Measurements from ENCODE around the gene MLKL.
"Not testable (repeated sequence)": the region's sequence is repeated elsewhere in the genome, so short reads cannot be mapped to it uniquely, and the experiment has no call there.

Gene MLKL

GRCh38 chr16:74700116-74700437 is 585 bp downstream of the MLKL start:
- DNase-seq (ENCODE audit: extremely low read depth in 1 of 2, low read depth in 1 of 2): no peak

GRCh38 chr16:74699666-74700065 is 996 bp downstream of the MLKL start:
- DNase-seq (ENCODE audit: extremely low read depth in 1 of 2, low read depth in 1 of 2): no peak

GRCh38 chr16:74698222-74698621 is 2.4 kb downstream of the MLKL start:
- DNase-seq (ENCODE audit: extremely low read depth in 1 of 2, low read depth in 1 of 2): no peak

GRCh38 chr16:74695450-74696422 is 4.9 kb downstream of the MLKL start:
- peak in 1 of 2 donors; percentile 15 for DNase-seq (ENCODE audit: extremely low read depth in 1 of 2, low read depth in 1 of 2)

- DNase-seq (ENCODE audit: extremely low read depth in 1 of 2, low read depth in 1 of 2): no peak
These were observed 9.4 kb downstream of the MLKL start for GRCh38 chr16:74691093-74691855.

GRCh38 chr16:74682556-74682955 is 18.1 kb downstream of the MLKL start:
- DNase-seq (ENCODE audit: extremely low read depth in 1 of 2, low read depth in 1 of 2): no peak

- no peak for DNase-seq (ENCODE audit: extremely low read depth in 1 of 2, low read depth in 1 of 2)
These were observed 20.0 kb downstream of the MLKL start for GRCh38 chr16:74680681-74681080.

GRCh38 chr16:74679983-74680382 is 20.7 kb downstream of the MLKL start:
- DNase-seq (ENCODE audit: extremely low read depth in 1 of 2, low read depth in 1 of 2): no peak

- DNase-seq (ENCODE audit: extremely low read depth in 1 of 2, low read depth in 1 of 2): no peak
These were observed 22.8 kb downstream of the MLKL start for GRCh38 chr16:74677868-74678267.

- no peak for DNase-seq (ENCODE audit: extremely low read depth in 1 of 2, low read depth in 1 of 2)
These were observed 26.8 kb downstream of the MLKL start for GRCh38 chr16:74673876-74674275.

- not testable (repeated sequence) for DNase-seq (ENCODE audit: extremely low read depth in 1 of 2, low read depth in 1 of 2)
These were observed 31.8 kb downstream of the MLKL start for GRCh38 chr16:74668877-74669276.

GRCh38 chr16:74667255-74667700 is 33.4 kb downstream of the MLKL start:
- DNase-seq (ENCODE audit: extremely low read depth in 1 of 2, low read depth in 1 of 2): peak in 1 of 2 donors; percentile 8

GRCh38 chr16:74666425-74667254 is 34.0 kb downstream of the MLKL start, which contains the start of gene RFWD3:
TSS of gene RFWD3 (minus strand) at chr16:74666877. CDS start at chr16:74661449, 5,428 bp downstream.
- DNase-seq (ENCODE audit: extremely low read depth in 1 of 2, low read depth in 1 of 2): peak; percentile 91 to 96

- DNase-seq (ENCODE audit: extremely low read depth in 1 of 2, low read depth in 1 of 2): no peak
These were observed 34.6 kb downstream of the MLKL start for GRCh38 chr16:74666010-74666421.

GRCh38 chr16:74661064-74661463 is 39.6 kb downstream of the MLKL start:
- DNase-seq (ENCODE audit: extremely low read depth in 1 of 2, low read depth in 1 of 2): no peak

- no peak for DNase-seq (ENCODE audit: extremely low read depth in 1 of 2, low read depth in 1 of 2)
These were observed 40.3 kb downstream of the MLKL start for GRCh38 chr16:74660383-74660782.

GRCh38 chr16:74659041-74659440 is 41.6 kb downstream of the MLKL start:
- no peak for DNase-seq (ENCODE audit: extremely low read depth in 1 of 2, low read depth in 1 of 2)

- no peak for DNase-seq (ENCODE audit: extremely low read depth in 1 of 2, low read depth in 1 of 2)
These were observed 42.6 kb downstream of the MLKL start for GRCh38 chr16:74657870-74658642.

GRCh38 chr16:74654536-74655050 is 46.1 kb downstream of the MLKL start:
- DNase-seq (ENCODE audit: extremely low read depth in 1 of 2, low read depth in 1 of 2): no peak

GRCh38 chr16:74652883-74653282 is 47.8 kb downstream of the MLKL start:
- not testable (repeated sequence) for DNase-seq (ENCODE audit: extremely low read depth in 1 of 2, low read depth in 1 of 2)
